Measurements from ENCODE around the gene AGK. TPM values are rescaled to one million over a fixed set of nuclear protein-coding genes. Genes with fewer than 3 reads are reported as not detected.
"Not testable (repeated sequence)": the region's sequence is repeated elsewhere in the genome, so short reads cannot be mapped to it uniquely, and the experiment has no call there.

AGK gene
- total RNA-seq, 1 experiment from 2014 or later = 38.2 TPM

DNA sequence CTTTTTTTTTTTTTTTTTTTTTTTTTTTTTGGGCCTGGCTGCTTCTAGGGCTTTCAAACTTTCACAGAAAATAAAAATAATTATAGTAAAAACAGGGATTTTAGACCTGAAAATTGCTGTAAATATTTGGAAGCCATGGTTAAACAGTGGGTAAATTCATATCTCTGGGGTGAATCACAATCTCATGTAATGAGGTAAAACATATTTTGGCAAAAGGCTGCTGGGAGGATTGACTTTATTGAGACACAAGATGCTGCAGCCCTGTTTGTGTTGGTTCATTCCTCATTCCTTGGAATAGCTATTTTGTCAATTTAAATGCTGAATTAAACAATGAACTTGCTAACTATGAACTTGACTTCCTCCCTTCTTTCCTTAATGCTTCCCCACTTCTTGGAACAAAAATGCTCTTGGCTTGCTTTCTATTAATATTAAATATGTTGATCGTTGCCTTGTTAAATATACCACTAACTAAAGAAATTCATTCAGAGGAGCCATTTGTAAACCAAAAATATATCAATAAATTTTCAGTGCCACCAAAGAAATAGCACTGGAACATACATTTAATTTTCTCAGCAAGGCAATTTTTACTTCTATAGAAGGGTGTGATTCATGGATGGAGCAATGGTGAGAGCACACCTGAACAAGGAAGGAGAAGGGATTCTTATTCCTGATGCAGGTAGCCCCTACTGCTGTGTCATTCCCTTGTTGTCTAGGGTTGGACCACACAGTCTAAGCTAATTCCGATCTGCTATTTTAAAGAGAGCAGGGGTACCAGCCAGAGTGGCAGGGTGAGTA lies 24.6 kb downstream of the AGK start:
- H3K27me3 ChIP-seq (ENCODE audit: low read length) = no peaks in the 10 kb centered on the region
- H3K9ac ChIP-seq (ENCODE audit: low read length) = no peak overlapping the region
- H3K4me1 ChIP-seq (ENCODE audit: insufficient read depth, low read length) = no peaks in the 10 kb centered on the region
- ATAC-seq (no peak), DNase-seq (no peak)
- no peaks in the 10 kb centered on the region for H3K9me2 ChIP-seq (replicated peaks; ENCODE audit: low read length)
- intact Hi-C loops (cut with micrococcal nuclease) = no loop called here
- ChIA-PET POLR2A (ENCODE audit: unreplicated experiment) (no interaction called here), CTCF (no interaction called here)
- BruUV-seq (replicated peaks) = no TSS peak
- no peaks in the 10 kb centered on the region for H4K20me1 ChIP-seq (ENCODE audit: low read length)
- no peak overlapping the region for H3K27ac ChIP-seq (ENCODE audit: low read length)
- no peaks in the 10 kb centered on the region for H3F3A ChIP-seq (ENCODE audit: low read length, unreplicated experiment)
- peaks cover 40% of the 10 kb centered on the region for H3K36me3 ChIP-seq (ENCODE audit: low read depth, low read length)
- no peak overlapping the region for H3K4me3 ChIP-seq (ENCODE audit: low read length)
- H2AFZ ChIP-seq (ENCODE audit: low read length) = no peak overlapping the region
- H3K9me3 ChIP-seq (ENCODE audit: low read length) = peaks cover 12% of the 10 kb centered on the region; the same call in 1 of the 2 replicates
- TF ChIP-seq EZH2 (IDR thresholded peaks at IDR 0.05; ENCODE audit: low read length, unreplicated experiment) (no peak), EZH2phosphoT487 (IDR thresholded peaks at IDR 0.05; ENCODE audit: borderline replicate concordance, low read length) (no peak)
- TF ChIP-seq, protein P1, sequence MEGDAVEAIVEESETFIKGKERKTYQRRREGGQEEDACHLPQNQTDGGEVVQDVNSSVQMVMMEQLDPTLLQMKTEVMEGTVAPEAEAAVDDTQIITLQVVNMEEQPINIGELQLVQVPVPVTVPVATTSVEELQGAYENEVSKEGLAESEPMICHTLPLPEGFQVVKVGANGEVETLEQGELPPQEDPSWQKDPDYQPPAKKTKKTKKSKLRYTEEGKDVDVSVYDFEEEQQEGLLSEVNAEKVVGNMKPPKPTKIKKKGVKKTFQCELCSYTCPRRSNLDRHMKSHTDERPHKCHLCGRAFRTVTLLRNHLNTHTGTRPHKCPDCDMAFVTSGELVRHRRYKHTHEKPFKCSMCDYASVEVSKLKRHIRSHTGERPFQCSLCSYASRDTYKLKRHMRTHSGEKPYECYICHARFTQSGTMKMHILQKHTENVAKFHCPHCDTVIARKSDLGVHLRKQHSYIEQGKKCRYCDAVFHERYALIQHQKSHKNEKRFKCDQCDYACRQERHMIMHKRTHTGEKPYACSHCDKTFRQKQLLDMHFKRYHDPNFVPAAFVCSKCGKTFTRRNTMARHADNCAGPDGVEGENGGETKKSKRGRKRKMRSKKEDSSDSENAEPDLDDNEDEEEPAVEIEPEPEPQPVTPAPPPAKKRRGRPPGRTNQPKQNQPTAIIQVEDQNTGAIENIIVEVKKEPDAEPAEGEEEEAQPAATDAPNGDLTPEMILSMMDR (conservative IDR thresholded peaks at IDR 0.05; ENCODE audit: low read depth, low read length) = no peak
- H3K79me2 ChIP-seq (ENCODE audit: low read length) = no peaks in the 10 kb centered on the region
- no peak overlapping the region for H3K4me2 ChIP-seq (ENCODE audit: low read length)

DNA sequence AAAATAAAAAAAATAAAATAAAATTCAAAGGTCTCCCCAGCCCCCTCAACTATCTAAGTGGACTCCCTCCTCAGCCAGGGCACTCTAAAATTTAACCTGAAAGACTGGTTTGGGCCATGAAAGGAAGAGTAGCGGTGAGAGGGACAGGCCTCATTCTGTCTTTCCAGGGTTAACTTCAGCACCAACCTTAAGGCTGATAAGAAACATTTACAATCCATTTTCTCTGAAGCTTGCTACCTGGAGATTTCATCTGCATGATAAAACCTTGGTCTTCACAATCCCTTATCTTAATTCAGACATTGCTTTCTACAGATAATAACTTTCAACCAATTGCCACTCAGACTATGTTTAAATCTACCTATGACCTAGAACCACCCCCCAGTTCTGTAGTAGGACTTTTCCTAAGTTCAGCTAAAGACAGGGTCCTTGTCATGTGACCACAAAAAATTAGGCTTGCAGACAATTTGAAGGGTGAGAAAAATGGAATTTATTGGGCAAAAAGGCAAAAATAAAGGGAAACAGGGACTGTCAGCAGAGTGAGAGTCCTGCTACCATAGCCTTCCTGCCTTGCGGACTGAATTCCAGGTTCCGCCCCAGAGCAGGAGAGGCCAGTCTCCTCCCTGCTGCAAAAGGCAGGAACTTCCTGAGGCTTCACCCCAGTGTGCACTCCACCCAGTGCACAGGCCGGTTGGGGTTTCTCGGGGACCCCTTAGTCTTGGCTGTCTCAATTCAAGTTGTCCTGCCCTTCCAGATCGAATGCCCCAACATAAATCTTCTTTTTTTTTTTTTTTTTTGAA lies 26.0 kb downstream of the AGK start:
- BruUV-seq (replicated peaks) = no TSS peak
- Histone ChIP-seq H3F3A (ENCODE audit: low read length, unreplicated experiment) (no peaks in the 10 kb centered on the region), H3K4me3 (ENCODE audit: low read length) (no peak overlapping the region), H2AFZ (ENCODE audit: low read length) (no peak overlapping the region), H3K4me2 (ENCODE audit: low read length) (no peak overlapping the region), H3K27me3 (ENCODE audit: low read length) (no peaks in the 10 kb centered on the region), H3K9ac (ENCODE audit: low read length) (no peak overlapping the region), H3K4me1 (ENCODE audit: insufficient read depth, low read length) (no peaks in the 10 kb centered on the region), H3K79me2 (ENCODE audit: low read length) (no peaks in the 10 kb centered on the region), H3K9me3 (ENCODE audit: low read length) (peaks cover 12% of the 10 kb centered on the region; the same call in 1 of the 2 replicates), H3K9me2 (replicated peaks; ENCODE audit: low read length) (no peaks in the 10 kb centered on the region), H3K36me3 (ENCODE audit: low read depth, low read length) (peaks cover 40% of the 10 kb centered on the region), H3K27ac (ENCODE audit: low read length) (no peak overlapping the region), H4K20me1 (ENCODE audit: low read length) (no peaks in the 10 kb centered on the region)
- TF ChIP-seq, protein P1 (conservative IDR thresholded peaks at IDR 0.05; ENCODE audit: low read depth, low read length) = no peak
- TF ChIP-seq EZH2 (IDR thresholded peaks at IDR 0.05; ENCODE audit: low read length, unreplicated experiment) = no peak
- TF ChIP-seq EZH2phosphoT487 (IDR thresholded peaks at IDR 0.05; ENCODE audit: borderline replicate concordance, low read length) = no peak
- ChIA-PET CTCF (no interaction called here), POLR2A (ENCODE audit: unreplicated experiment) (no interaction called here)
- no peak for ATAC-seq
- DNase-seq = no peak
- intact Hi-C loops (cut with micrococcal nuclease) = no loop called here

DNA sequence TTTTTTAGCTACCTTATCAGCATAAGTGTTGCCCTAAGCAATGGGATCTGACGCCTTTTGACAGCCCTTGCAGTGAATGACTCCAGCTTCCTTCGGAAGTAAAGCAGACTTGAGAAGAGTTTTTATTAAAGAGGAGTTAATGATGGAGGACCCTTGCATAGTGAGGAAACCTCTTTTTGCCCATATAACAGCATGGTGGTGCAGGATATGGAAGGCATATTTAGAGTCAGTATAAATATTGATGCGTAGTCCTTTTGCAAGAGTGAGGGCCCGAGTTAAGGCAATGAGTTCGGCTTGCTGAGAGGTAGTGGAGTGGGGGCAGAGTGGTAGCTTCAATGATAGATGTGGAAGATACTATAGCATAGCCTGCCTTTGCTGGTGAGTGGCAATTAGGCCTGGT lies 28.7 kb downstream of the AGK start:
- H3K4me3 ChIP-seq (ENCODE audit: low read length); H3K9ac ChIP-seq (ENCODE audit: low read length); H4K20me1 ChIP-seq (ENCODE audit: low read length); H3K79me2 ChIP-seq (ENCODE audit: low read length); H3K9me3 ChIP-seq (ENCODE audit: low read length); intact Hi-C loops (cut with micrococcal nuclease); H3K9me2 ChIP-seq (replicated peaks; ENCODE audit: low read length); POLR2A ChIA-PET (ENCODE audit: unreplicated experiment); H3K27ac ChIP-seq (ENCODE audit: low read length); DNase-seq; H3K4me1 ChIP-seq (ENCODE audit: insufficient read depth, low read length); H3F3A ChIP-seq (ENCODE audit: low read length, unreplicated experiment); BruUV-seq (replicated peaks); H3K4me2 ChIP-seq (ENCODE audit: low read length); H3K27me3 ChIP-seq (ENCODE audit: low read length); CTCF ChIA-PET; ATAC-seq; H2AFZ ChIP-seq (ENCODE audit: low read length): not testable (repeated sequence)
- H3K36me3 ChIP-seq (ENCODE audit: low read depth, low read length) = peaks cover 25% of the 10 kb centered on the region

DNA sequence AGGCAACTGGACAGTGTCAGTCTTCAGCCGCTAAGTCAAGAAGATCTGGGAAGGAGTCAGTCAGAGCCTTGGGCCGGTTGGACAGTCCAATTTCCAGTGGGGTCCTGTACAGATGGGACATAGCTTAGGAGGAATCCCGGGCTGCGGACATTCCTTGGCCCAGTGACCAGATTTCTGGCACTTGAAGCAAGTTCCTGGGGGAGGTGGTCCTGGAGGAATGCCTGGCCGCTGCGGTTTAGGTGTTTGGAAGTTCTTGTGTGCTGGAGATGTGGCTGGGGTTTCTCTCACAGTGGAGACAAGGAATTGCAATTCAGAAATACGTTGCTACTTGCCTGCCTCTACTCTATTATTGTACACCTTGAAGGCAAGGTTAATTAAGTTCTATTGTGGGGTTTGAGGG lies 30.9 kb downstream of the AGK start:
- intact Hi-C loops (cut with micrococcal nuclease); BruUV-seq (replicated peaks); H3K4me3 ChIP-seq (ENCODE audit: low read length); H3K9me2 ChIP-seq (replicated peaks; ENCODE audit: low read length); H2AFZ ChIP-seq (ENCODE audit: low read length); H3K36me3 ChIP-seq (ENCODE audit: low read depth, low read length); H3K27ac ChIP-seq (ENCODE audit: low read length); H3K9ac ChIP-seq (ENCODE audit: low read length); H4K20me1 ChIP-seq (ENCODE audit: low read length); CTCF ChIA-PET; H3F3A ChIP-seq (ENCODE audit: low read length, unreplicated experiment); H3K9me3 ChIP-seq (ENCODE audit: low read length); ATAC-seq; H3K4me2 ChIP-seq (ENCODE audit: low read length); H3K27me3 ChIP-seq (ENCODE audit: low read length); POLR2A ChIA-PET (ENCODE audit: unreplicated experiment); H3K79me2 ChIP-seq (ENCODE audit: low read length); DNase-seq: not testable (repeated sequence)
- peaks cover 17% of the 10 kb centered on the region for H3K4me1 ChIP-seq (ENCODE audit: insufficient read depth, low read length)
